Stimulated activated CD4-positive, alpha-beta T cell treated with anti-CD3 and anti-CD28 coated beads, Interleukin-1b, Interleukin-23, amount 100 ng/mL, for 4 hours (primary cell): Measurements from ENCODE around the gene PWWP2A.
"Not testable (repeated sequence)": the region's sequence is repeated elsewhere in the genome, so short reads cannot be mapped to it uniquely, and the experiment has no call there.

Experiments used
- DNase-seq, 2 donors: peaks; one replicate each; pipeline ENCODE4 v3.0.0-alpha.2; 2020; ENCODE audit warnings: low read depth in 2 of 2

PWWP2A gene, protein sequence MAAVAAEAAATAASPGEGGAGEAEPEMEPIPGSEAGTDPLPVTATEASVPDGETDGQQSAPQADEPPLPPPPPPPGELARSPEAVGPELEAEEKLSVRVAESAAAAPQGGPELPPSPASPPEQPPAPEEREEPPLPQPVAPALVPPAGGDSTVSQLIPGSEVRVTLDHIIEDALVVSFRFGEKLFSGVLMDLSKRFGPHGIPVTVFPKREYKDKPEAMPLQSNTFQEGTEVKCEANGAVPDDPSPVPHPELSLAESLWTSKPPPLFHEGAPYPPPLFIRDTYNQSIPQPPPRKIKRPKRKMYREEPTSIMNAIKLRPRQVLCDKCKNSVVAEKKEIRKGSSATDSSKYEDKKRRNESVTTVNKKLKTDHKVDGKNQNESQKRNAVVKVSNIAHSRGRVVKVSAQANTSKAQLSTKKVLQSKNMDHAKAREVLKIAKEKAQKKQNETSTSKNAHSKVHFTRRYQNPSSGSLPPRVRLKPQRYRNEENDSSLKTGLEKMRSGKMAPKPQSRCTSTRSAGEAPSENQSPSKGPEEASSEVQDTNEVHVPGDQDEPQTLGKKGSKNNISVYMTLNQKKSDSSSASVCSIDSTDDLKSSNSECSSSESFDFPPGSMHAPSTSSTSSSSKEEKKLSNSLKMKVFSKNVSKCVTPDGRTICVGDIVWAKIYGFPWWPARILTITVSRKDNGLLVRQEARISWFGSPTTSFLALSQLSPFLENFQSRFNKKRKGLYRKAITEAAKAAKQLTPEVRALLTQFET

DNA sequence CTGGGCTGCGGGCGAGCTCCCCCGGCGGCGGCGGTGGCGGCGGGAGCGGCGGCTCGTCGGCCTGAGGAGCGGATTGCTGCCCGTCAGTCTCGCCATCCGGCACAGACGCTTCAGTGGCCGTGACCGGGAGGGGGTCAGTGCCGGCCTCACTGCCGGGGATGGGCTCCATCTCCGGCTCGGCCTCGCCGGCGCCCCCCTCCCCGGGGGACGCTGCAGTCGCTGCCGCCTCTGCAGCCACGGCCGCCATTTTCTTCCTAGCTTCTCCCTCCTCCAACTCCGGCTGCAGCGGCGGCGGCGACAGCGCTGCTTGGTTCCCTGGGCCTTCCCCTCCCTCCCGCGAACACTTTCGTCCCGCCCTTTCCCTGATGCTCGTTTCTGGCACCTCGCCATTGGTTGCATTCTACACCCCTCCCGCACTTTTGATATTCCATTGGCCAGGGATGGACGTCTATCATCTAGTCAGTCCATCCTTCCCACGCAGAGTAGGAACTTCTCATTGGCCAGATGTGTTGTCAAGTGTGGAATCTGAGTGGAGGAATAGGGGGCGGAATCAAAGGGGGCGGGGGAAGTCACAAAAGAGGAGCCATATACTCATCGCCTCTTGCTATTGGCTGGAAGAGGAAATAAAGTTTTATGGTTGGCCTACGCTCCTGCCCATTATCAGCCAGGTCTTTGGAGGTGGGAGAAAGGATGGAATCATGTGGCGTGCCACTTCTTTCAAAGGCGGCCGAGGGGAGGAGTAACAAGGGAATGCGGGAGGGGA lies at the start of gene PWWP2A:
TSS of gene PWWP2A (minus strand) at position 309 of the 763 bp plus-strand sequence. CDS start at position 247, 62 bp downstream.
- peak; percentile 88 to 95 for DNase-seq

DNA sequence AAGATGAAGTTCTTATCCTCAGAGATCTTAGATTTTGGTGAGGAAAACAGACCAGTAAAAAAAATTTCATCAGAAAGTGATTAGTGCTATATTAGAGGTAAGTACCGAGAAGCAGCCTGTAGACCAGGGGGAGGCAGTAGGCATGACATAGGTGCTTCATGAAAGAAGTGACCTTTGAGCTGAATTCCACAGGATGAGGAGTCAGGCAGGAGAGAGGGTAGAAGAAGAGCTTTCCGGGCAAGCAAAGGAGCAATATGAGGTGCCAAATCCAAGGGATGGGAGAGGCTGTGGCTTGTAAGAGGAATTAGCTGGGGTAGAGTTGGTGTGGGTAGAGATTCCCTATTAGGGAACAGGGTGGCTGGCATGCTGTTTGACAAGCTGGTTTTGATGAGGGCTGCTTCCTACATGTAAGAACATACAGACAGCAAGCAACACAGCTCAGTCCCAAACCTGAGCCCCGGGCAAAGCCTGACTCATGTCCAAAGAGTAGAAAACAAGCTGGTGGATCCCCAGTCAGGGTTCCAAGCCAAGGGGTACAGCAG lies 48.4 kb upstream of the PWWP2A start:
- no peak for DNase-seq

DNA sequence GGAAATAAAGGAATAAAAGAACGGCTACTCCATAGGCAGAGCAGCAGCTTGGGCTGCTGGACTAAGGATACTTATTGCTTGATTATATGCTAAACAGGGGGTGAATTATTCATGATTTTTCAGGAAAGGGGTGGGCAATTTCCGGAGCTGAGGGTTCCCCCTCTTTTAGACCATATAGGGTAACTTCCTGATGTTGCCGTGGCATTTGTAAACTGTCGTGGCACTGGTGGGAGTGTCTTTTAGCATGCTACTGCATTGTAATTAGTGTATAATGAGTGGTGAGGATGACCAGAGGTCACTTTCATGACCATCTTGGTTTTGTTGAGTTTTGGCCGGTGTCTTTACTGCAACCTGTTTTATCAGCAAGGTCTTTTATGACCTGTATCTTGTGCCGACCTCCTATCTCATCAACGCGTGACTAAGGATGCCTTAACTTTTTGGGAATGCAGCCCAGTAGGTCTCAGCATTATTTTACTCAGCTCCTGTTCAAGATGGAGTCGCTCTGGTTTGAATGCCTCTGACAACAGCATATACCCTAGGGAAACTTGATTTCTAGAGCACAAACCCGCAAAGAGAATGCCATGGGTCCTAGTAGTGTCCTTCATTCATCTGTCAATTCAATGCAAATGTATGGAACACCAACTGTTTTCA lies 47.8 kb upstream of the PWWP2A start:
- DNase-seq, result no peak

DNA sequence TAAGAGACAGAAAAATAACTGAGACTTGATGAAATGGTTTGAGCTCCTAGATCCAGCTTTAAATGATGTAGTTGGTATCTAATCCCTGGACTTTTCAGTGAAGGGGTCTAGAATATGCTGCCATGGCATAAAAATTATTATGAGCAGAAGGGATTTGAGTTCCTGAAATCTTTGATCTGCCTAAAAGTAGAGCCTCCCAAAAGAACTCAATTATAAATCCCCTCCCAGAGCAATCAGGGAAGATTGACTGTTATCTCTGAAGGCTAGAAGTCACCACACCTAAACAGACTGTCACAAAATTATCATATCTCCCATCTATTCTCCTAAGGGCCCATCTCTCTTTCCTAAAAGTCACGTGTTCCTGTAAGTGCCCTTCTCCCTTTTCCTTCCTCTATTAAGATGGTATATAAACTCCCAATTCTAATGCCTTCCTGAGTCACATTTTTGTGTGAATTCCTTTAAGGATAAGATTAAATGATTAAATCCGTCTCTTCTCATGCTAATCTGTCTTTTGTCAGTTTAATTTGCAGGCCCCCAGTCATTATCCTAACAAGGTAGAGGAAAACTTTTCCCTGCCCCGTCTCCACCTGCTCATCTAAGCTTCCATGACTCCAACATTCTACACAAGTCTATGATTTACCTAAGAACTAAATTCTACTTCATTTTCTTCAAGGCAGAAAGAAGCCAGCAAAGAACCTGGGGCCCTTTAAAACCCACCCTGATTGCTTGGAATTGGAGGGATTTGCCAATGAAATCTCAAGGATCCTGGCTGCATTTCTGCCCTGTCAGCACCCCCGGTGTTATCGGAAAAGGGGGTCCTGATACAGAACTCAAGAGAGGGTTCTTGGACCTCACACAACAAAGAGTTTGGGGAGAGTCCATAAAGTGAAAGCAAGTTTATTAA lies 47.1 kb upstream of the PWWP2A start:
- DNase-seq, result no peak

DNA sequence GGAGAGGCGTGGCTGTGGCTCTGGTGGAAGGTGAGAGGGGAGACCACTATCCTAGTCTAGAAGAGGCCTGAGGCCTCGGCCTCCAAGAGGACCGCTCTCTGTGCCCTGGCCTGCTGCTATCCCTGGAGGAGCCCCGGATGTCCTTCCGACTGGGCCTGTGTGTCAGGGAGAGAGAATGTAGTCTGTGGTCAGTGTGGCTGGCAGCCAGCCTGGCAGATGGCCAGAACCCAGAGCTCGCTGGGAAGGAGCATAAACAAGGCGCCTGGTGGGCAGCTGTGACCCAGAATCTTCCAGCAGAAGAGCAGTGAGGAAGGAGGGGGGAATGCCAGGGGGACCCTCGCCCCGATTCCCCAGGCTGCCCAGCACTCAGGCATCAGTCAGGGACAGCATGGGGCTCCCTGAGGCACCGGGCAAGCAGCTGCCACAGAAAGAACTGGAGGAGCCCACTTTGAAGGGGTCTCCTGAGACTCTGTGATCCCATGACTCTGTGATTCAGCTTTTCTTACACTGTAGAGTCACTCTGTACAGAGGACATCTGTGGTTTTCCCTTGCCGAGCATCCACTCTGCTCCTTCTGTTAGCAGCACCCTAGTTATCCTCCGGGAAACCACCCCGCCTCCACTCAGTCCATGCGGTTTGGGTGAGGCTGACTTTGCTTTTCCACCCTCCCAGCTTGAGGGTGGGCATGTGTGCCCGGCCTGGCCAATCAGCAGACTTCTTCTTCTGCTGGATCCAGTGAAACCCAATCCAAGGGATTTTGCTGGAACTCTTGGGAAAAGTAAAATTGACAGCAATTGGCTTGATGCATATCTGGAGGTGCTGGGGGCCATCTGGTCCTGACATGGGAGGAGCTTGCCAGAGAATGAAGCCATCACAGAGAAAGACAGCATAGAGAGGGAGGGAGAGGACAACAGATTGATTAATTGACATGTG lies 46.2 kb upstream of the PWWP2A start:
- DNase-seq, result no peak

DNA sequence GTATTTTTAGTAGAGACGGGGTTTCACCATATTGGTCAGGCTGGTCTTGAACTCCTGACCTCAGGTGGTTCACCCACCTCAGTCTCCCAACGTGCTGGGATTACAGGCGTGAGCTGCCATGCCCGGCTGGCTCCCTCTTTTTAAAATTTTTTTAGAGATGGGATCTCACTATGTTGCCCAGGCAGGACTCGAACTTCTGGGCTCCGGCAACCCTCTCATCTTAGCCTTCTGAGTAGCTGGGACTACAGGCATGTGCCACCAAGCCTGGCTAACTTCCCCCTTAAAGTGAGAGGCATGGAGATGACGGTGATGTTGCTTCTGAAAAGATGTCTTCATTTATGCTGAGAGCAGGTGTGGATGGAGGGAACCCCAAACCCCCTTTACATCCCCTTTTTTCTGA lies 43.7 kb upstream of the PWWP2A start:
- no peak for DNase-seq

DNA sequence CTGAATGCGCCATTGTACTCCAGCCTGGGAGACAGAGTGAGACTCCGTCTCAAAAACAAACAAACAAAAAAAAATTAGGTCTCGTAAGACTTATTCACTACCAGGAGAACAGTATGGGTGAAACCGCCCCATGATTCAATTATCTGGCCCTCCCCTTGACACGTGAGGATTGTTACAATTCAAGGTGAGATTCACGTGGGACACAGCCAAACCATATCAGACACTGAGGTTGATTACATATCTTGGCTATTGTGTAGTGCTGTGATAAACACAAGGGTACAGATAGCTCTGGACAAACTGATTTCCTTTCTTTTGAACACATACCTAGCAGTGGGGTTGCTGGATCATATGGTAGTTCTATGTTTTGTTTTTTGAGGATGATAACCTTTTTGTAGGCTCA lies 42.4 kb upstream of the PWWP2A start:
- DNase-seq, result no peak

DNA sequence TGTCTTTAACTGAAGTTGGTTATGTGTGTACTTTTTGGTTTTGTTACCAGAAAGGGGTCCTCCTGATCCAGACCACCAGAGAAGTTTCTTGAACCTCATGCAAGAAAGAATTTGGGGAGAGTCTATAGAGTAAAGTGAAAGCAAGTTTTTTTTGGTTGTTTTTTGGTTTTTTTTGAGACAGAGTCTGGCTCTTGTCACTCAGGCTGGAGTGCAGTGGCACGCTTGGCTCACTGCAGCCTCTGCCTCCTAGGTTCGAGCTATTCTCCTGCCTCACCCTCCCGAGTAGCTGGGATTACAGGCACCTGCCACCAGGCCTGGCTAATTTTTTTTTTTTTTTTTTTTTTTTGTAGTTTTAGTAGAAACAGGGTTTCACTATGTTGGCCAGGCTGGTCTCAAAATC lies 41.6 kb upstream of the PWWP2A start:
- DNase-seq, result not testable (repeated sequence)

DNA sequence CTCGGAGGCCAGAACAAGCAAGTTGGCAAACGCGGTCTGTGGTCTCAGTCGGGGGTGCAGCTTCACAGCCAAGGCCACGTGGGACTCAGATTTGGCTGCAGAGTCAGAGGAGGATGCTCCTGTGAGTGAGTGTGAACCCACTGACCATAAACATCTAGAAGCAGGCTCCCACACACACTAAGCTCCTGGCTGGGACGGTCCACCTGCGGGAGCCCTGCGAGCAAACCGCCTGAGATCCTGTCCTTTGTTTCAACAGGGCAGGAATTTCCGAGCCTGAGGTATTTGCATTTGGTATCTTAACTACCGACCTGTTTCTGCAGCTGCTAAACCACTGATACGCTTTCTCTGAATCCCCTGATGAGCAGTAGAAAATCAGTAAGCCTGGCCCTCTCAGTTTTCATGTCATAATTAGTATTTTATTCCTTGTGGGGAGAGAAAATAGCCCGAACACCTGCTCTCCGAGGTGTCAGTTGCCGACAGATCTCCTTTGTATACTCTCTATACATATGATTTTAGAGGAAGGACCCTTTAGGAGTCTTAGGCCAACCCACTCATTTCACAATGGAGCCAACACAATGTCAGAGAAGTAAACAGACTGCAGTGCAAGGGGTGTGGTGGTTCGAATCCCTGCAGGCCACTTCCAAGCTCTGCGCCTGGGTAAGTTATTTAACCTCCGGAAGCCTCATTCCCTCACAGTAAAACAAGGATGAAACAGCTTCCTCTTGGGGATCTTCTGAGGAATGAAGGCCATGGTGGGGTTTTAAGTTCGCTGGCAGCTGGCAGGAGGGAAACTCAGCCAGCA lies 40.9 kb upstream of the PWWP2A start:
- DNase-seq, result no peak

DNA sequence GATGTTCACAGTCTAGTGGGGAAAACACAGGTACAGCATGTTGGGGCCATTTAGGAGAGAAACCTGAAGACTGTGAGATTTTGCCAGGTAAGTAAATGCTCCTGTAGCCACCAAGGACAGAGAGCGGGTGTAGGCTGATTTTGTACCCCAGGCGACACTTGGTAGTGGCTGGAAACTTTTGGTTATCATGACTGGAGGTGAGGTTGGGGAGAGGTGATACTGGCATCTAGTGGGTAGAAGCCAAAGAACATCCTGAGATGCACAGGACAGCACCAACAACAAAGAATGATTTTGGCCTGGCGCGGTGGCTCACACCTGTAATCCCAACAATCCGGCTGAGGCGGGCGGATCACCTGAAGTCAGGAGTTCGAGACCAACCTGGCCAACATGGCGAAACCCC lies 38.8 kb upstream of the PWWP2A start:
- no peak for DNase-seq

DNA sequence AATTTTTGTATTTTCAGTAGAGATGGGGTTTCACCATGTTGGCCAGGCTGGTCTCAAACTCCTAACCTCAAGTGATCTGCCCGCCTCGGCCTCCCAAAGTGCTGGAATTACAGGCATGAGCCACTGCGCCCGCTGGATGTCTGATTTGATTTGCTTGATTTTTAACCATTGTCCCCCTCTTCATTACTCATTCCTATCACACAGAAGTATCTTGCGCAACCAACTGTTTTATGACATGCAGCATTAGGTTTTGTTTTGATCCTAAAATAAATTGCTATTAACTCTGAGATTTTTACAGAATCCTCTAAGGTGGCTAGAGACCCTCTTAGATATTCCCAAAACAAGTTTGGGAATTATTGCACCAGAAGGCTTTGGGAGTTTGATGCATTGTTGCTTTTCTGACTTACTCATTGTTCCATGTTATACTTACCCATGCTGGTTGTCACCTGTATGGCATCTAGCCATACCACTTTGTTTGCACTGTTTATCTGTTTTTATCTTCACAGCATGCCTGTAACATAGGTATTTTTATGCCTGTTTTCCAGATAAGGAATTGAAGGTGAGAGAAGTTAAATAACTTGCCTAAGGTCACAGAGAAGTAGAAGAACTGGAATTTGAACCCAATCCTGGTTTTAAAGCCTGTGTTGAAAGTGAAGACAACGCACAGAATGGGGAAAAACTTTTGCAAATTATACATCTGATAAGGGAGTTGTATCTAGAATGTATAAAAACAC lies 35.9 kb upstream of the PWWP2A start:
- no peak for DNase-seq

DNA sequence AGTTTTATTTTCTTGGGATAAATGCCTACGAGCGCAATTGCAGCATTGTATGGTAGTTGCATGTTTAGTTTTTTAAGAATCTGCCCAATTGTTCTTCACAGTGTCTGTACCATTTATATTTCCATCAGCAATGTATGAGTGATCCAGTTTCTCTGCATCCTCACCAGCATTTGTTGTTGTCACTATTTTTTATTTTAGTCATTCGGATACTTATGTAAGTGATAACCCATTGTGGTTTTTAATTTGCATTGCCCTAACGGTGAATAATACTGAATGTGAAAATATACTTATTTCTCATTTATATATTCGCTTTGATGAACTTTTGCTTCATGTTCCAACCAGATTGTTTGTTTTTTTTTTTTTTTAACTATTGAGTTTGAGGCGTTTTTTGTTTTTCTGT lies 33.7 kb upstream of the PWWP2A start:
- no peak for DNase-seq

DNA sequence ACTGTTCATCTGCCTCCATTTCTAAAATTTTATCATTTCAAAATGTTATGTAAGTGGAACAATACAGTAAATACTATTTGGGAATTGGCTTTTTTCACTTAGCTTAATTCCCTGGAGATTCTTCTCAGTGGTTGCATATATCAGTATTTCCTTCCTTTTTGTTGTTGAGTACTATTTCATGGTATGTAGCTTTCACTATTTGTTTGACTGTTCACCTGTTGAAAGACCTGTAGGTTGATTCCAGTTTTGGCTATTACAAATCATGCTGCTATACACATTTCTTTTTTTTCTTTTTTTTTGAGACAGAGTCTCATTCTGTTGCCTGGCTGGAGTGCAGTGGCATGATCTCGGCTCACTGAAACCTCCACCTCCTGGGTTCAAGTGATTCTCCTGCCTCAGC lies 33.0 kb upstream of the PWWP2A start:
- DNase-seq, result no peak

DNA sequence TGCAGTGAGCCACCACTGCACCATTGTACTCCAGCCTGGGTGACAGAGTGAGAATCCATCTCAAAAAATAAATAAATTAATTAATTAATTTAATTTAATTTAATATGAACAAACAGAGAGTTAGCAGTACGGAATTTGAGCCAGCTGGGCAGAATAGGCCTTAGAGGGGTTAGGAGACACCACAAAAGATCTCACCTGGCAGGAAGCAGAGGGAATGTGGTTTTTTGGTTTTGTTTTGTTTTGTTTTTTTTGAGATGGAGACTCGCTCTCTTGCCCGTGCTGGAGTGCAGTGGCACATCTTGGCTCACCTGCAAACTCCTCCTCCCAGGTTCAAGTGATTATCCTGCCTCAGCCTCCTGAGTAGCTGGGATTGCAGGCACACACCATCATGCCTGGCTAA lies 31.8 kb upstream of the PWWP2A start:
- no peak for DNase-seq

DNA sequence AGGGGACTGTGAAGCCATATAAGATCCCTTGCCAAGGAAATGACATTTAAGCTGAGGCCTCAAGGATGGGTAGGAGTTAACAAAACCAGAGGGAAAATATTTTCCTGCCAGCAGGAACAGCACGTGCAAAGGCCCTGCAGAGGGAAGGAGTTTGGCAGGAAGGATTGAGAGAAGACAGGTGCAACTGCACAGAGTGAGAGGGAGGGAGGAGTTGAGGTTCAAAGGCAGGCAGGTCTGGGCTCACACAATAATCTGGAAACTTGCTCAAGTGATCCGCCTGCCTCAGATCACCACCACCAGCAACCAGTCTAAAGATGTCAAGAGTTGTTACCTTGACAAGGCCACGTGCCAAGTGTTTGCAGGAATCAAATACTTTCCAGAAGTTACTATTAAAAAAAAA lies 31.1 kb upstream of the PWWP2A start:
- no peak for DNase-seq

DNA sequence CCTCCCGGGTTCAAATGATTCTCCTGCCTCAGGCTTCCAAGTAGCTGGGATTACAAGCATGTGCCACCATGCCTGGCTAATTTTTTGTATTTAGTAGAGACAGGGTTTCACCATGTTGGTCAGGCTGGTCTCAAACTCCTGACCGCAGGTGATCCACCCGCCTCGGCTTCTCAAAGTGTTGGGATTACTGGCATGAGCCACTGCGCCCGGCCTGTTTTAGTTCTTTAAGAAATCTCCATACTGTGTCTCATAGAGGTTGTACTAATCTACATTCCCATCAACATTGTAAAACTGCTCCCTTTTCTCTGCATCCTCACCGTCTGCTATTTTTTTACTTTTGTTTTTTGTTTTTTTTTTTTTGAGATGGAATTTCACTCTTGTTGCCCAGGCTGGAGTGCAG lies 25.2 kb upstream of the PWWP2A start:
- not testable (repeated sequence) for DNase-seq

DNA sequence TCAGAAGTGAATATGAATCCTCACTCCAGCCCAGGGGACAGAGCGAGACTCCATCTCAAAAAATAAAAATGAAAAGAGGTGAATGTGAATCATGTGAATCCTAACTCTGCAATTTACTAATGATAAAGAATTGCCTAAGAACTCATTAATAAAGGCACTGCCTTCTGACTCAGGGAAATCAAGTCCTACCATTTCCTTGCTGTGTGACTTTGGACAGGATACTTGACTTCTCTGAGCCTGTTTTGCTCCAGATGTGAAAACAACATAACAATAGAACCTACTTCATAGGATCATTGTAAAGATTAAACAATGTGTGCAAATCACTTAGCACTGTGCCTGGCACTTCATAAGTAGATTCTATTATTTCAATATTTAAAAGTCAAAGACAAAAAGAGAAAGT lies 15.1 kb upstream of the PWWP2A start:
- no peak for DNase-seq

DNA sequence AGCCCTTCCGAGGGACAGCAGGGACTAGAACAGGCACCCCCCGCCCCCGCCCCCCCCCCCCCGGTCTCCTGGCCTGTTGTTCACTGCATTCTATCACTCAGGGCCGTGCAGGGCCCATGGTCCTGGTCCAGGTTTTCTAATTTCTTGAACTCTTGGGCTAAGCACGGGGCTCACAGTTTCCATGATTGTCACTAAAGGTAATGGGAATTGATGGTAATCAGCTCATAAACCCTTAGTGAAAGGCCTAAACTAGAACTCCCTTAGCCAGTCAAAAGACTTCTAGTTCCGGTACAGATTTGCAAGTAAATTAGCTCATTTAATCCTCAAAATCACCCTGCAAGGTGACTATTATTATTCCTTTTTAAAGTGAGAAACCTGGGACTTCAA lies 14.7 kb upstream of the PWWP2A start:
- DNase-seq, result no peak
